B cell (primary cell): ENCODE results near the gene ZDHHC22. TPM values are rescaled to one million over a fixed set of nuclear protein-coding genes. Genes with fewer than 3 reads are reported as not detected.

Experiments used
- ATAC-seq: fragments of 200-7000 bp; cut with Tn5 transposase; one replicate; pipeline ENCODE4 v1.10.0; 2021; ENCODE audit warnings: low read depth, mild to moderate bottlenecking, moderate number of reproducible peaks, moderate library complexity
- CTCF ChIA-PET: fragments of 350-600 bp; sonication (Branson Sonifier 250); formaldehyde crosslinking; loops from one replicate; lab custom pipeline; 2021; ENCODE audit warnings: antibody characterized with exemption, inconsistent platforms; lab: Charles Lee
- POLR2A ChIA-PET: fragments of 350-600 bp; sonication (Branson Sonifier 250); formaldehyde crosslinking; loops from one replicate; lab custom pipeline; 2021; ENCODE audit warnings: antibody characterized with exemption; lab: Charles Lee
- DNase-seq: peaks from one replicate; pipeline ENCODE4 v3.0.0; 2013
- H2AFZ ChIP-seq: 2 replicates; pipeline ENCODE4 v1.6.1; 2012; ENCODE audit warnings: mild to moderate bottlenecking, low read depth, low read length; ENCODE audit not compliant: insufficient read depth, poor library complexity, severe bottlenecking
- H3K27ac ChIP-seq, 2 donors: 1 replicate in 1 of 2; 2 replicates in 1 of 2; pipeline ENCODE4 v1.5.1; 2012 to 2013; ENCODE audit warnings: low read length in 2 of 2, mild to moderate bottlenecking in 2 of 2, moderate library complexity in 1 of 2
- H3K27me3 ChIP-seq, 4 experiments: fragments of 200-600 bp in 1 of 4; sonication (generic) in 1 of 4; replicated peaks in 1 of 4; 1 replicate in 2 of 4; 2 replicates in 2 of 4; pipeline versions ENCODE4 v1.6.1 to v1.7.0; 2013 to 2016; ENCODE audit warnings: low read length in 3 of 4, mild to moderate bottlenecking in 2 of 4, mixed read lengths in 1 of 4, moderate library complexity in 1 of 4; ENCODE audit not compliant: insufficient read depth in 4 of 4, control insufficient read depth in 3 of 4; ENCODE audit errors: control extremely low read depth in 1 of 4
- H3K36me3 ChIP-seq, 2 experiments: replicated peaks in 1 of 2; 1 replicate in 1 of 2; 2 replicates in 1 of 2; pipeline versions ENCODE4 v1.6.1 to v1.7.1; 2013; ENCODE audit warnings: low read length in 1 of 2; ENCODE audit not compliant: insufficient read depth in 2 of 2, control insufficient read depth in 1 of 2; ENCODE audit errors: control extremely low read depth in 1 of 2, extremely low read depth in 1 of 2
- H3K4me1 ChIP-seq, 2 donors: fragments of 200-600 bp in 1 of 2; sonication (generic) in 1 of 2; 1 replicate in 1 of 2; 2 replicates in 1 of 2; pipeline versions ENCODE4 v1.5.1 to v1.6.1; 2013 to 2017; ENCODE audit warnings: low read length in 2 of 2; ENCODE audit not compliant: control insufficient read depth in 2 of 2, insufficient read depth in 2 of 2
- H3K4me2 ChIP-seq: replicated peaks from 2 replicates; pipeline ENCODE3; 2012; ENCODE audit warnings: mild to moderate bottlenecking, low read depth, low read length; ENCODE audit not compliant: poor library complexity, severe bottlenecking
- H3K4me3 ChIP-seq, 5 experiments: fragments of 200-600 bp in 1 of 5; sonication (generic) in 1 of 5; 1 replicate in 3 of 5; 2 replicates in 2 of 5; pipeline versions ENCODE4 v1.5.1 to v1.7.0; 2011 to 2016; ENCODE audit warnings: low read length in 4 of 5, mild to moderate bottlenecking in 4 of 5, low read depth in 2 of 5, control low read depth in 1 of 5, moderate library complexity in 1 of 5; ENCODE audit not compliant: insufficient read depth in 1 of 5; ENCODE audit errors: control extremely low read depth in 1 of 5, extremely low read depth in 1 of 5
- H3K79me2 ChIP-seq: fragments of 200-600 bp; sonication (generic); one replicate; pipeline ENCODE4 v1.6.0; 2016; ENCODE audit warnings: low read length; ENCODE audit not compliant: control insufficient read depth, insufficient read depth
- H3K9ac ChIP-seq: fragments of 200-600 bp; sonication (generic); 2 replicates; pipeline ENCODE4 v1.6.1; 2017; ENCODE audit warnings: mild to moderate bottlenecking, low read length, moderate library complexity
- H3K9me3 ChIP-seq, 3 donors: one replicate each; pipeline versions ENCODE4 v1.6.1 to v1.7.1; 2013; ENCODE audit warnings: low read length in 2 of 3; ENCODE audit not compliant: control insufficient read depth in 2 of 3, insufficient read depth in 1 of 3; ENCODE audit errors: control extremely low read depth in 1 of 3
- H4K20me1 ChIP-seq: 2 replicates; pipeline ENCODE4 v1.6.0; 2012; ENCODE audit warnings: mild to moderate bottlenecking, low read length; ENCODE audit not compliant: insufficient read depth, control insufficient read depth, poor library complexity, severe bottlenecking
- H3K27ac Mint-ChIP-seq: one replicate; pipeline ENCODE4 v1.8.0; 2021; ENCODE audit warnings: mixed read lengths
- H3K27me3 Mint-ChIP-seq: one replicate; pipeline ENCODE4 v1.8.0; 2021; ENCODE audit warnings: mixed read lengths
- H3K4me1 Mint-ChIP-seq: one replicate; pipeline ENCODE4 v1.8.0; 2021; ENCODE audit warnings: mixed read lengths
- H3K4me3 Mint-ChIP-seq: one replicate; pipeline ENCODE4 v1.8.0; 2021; ENCODE audit warnings: mixed read lengths
- H3K9me3 Mint-ChIP-seq: one replicate; pipeline ENCODE4 v1.8.0; 2022; ENCODE audit warnings: mixed read lengths; ENCODE audit not compliant: insufficient read depth
- CTCF ChIP-seq: fragments of 200-600 bp; IDR thresholded peaks from one replicate; pipeline ENCODE4 v1.8.0; 2022; ENCODE audit warnings: antibody characterized with exemption, mild to moderate bottlenecking
- EZH2 ChIP-seq: IDR thresholded peaks from 2 replicates; pipeline ENCODE4 v1.6.1; 2012; ENCODE audit warnings: borderline replicate concordance, low read depth, mild to moderate bottlenecking, moderate library complexity, low read length; ENCODE audit not compliant: insufficient read depth, poor library complexity, severe bottlenecking
- WGBS: methylation state at CpG from one replicate; pipeline ENCODE4 v1.1.5; 2013; ENCODE audit warnings: missing lambda C conversion rate; ENCODE audit not compliant: insufficient coverage; 5-methylcytosine and 5-hydroxymethylcytosine counted together
- intact Hi-C: fragments of 100-400 bp; cut with micrococcal nuclease; formaldehyde crosslinking; loops from one replicate; pipeline ENCODE4 v1.10.0; 2022
- polyA plus RNA-seq: library from polyadenylated mRNA; depleted of rRNA; stranded (reverse); fragments of >200 nt; gene quantifications from 2 replicates; pipeline ENCODE4 v1.2.3, GENCODE V29; 2012
- total RNA-seq, 2 donors: library from RNA; stranded (reverse); fragments of 120-200 nt in 1 of 2; gene quantifications; 1 replicate in 1 of 2; 2 replicates in 1 of 2; pipeline versions ENCODE4 v1.2.3 to v1.2.4, GENCODE V29; 2013 to 2022

Gene ZDHHC22
- total and polyA plus RNA-seq, 2 donors (not counting 1 experiment from before 2014, with no cell fraction given), result not detected

DNA sequence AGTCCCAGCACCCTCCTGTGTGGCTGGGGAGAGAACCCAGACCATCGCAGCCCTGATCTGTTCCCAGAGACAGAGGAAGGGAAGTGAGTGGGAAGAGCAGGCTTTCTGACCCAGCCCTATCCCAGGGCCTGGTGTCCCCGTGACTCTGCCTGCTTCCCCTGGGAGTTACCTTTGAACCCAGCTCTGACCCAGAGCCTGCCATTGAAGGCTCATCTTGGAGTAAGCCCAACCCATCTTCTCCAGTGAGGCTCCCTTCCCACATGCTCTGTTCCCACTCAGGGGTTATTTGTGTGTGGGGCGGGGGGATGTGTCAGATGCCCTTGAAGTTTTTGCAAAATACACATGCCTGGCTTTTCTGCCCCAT, 46.0 kb upstream of the ZDHHC22 start:
- no peak overlapping the region for H3K27ac Mint-ChIP-seq
- H3K27me3 Mint-ChIP-seq, result peaks cover 26% of the 10 kb centered on the region
- no peaks in the 10 kb centered on the region for H4K20me1 ChIP-seq
- ATAC-seq, result no peak
- no peaks in the 10 kb centered on the region for H3K9me3 ChIP-seq
- H3K27me3 ChIP-seq, result peaks cover 0 to 25% (median 2%) of the 10 kb centered on the region in 4 experiments
- ChIA-PET POLR2A (no interaction called here), CTCF (no interaction called here)
- H3K4me2 ChIP-seq, result no peak overlapping the region
- no peaks in the 10 kb centered on the region for H3K79me2 ChIP-seq
- H3K4me1 Mint-ChIP-seq, result peaks cover 2% of the 10 kb centered on the region
- intact Hi-C loops, result no loop called here
- no peak overlapping the region for H2AFZ ChIP-seq
- H3K4me3 Mint-ChIP-seq, result no peak overlapping the region
- H3K27ac ChIP-seq, result no peak overlapping the region
- DNase-seq, result no peak
- peaks cover 3 to 11% of the 10 kb centered on the region in 2 donors for H3K4me1 ChIP-seq
- TF ChIP-seq EZH2, result no peak
- no peak for TF ChIP-seq CTCF
- WGBS, result 100% methylated on average over 1 of the region's 3 CpGs
- H3K9ac ChIP-seq, result no peak overlapping the region
- no peaks in the 10 kb centered on the region for H3K36me3 ChIP-seq
- no peak overlapping the region for H3K4me3 ChIP-seq
- no peaks in the 10 kb centered on the region for H3K9me3 Mint-ChIP-seq

- ChIA-PET POLR2A (no interaction called here), CTCF (no interaction called here)
- DNase-seq (no peak), ATAC-seq (no peak)
- Histone ChIP-seq H3K79me2 (no peaks in the 10 kb centered on the region), H3K4me2 (no peak overlapping the region), H3K4me1 (peaks cover 8 to 17% of the 10 kb centered on the region in 2 donors), H3K36me3 (no peaks in the 10 kb centered on the region), H3K4me3 (no peak overlapping the region), H3K9me3 (no peaks in the 10 kb centered on the region), H3K9ac (no peak overlapping the region), H3K27ac (no peak overlapping the region), H3K27me3 (peaks cover 0 to 31% (median 2%) of the 10 kb centered on the region in 4 experiments), H2AFZ (no peak overlapping the region), H4K20me1 (no peaks in the 10 kb centered on the region)
- 95% methylated on average over 6 of the region's 15 CpGs for WGBS
- H3K27ac Mint-ChIP-seq, result no peak overlapping the region
- H3K27me3 Mint-ChIP-seq, result peaks cover 27% of the 10 kb centered on the region
- TF ChIP-seq CTCF, result no peak
- TF ChIP-seq EZH2, result no peak
- no peak overlapping the region for H3K4me3 Mint-ChIP-seq
- intact Hi-C loops, result no loop called here
- H3K4me1 Mint-ChIP-seq, result peaks cover 6% of the 10 kb centered on the region
- H3K9me3 Mint-ChIP-seq, result no peaks in the 10 kb centered on the region
Observed at GRCh38 chr14:77186911-77187648, 45.5 kb upstream of the ZDHHC22 start.
